ENCODE data around the gene RAB40B. TPM values are rescaled to one million over a fixed set of nuclear protein-coding genes. Genes with fewer than 3 reads are reported as not detected.
A peak's percentile ranks its signal among the peaks of the same experiment; 100 is the strongest.

The RAB40B gene
- total and polyA plus RNA-seq, 8 donors: 3.4 to 15.8 (median 6.5) TPM

DNA sequence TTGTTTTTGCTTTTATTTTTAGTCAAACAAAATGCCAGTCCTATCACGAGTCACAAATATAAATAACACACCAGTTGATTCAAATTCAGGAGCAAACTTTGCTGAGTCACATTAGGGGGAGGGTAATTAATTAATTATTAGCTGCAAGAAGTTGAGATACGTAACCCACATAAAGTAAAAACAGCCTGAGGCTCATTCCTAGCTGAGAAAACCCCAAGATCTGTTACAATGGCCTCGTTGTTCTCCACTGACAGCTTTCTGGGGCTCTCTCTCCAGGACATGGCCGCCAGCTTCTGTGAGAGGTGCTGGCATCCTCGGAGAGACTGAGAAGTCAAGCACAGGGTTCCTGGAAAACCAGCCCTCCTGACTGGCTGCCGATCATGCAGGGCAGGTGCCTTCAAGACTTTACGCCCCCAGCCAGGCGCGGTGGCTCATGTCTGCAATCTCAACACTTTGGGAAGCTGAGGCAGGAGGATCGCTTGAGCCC is 11.1 kb downstream of the RAB40B start:
- Histone ChIP-seq H3K4me1 (peaks cover 3 to 4% (median 3%) of the 10 kb centered on the region in 3 donors), H3K27ac (peak overlapping the region in 3 of 4 donors; percentile 10 to 72 (median 59)), H3K27me3 (no peaks in the 10 kb centered on the region), H3K9me3 (no peaks in the 10 kb centered on the region), H3K36me3 (no peaks in the 10 kb centered on the region), H3K4me3 (no peak overlapping the region)
- ATAC-seq (peak; percentile 19 to 70 (median 59)), DNase-seq (peak in 1 of 6 donors; percentile 32), FAIRE-seq (no peak)
- intact Hi-C loops (cut with DNase I): no loop called here
- WGBS, 2 donors: 52 to 57% methylated on average over 10 of the region's 10 CpGs
- TF ChIP-seq, protein P1, sequence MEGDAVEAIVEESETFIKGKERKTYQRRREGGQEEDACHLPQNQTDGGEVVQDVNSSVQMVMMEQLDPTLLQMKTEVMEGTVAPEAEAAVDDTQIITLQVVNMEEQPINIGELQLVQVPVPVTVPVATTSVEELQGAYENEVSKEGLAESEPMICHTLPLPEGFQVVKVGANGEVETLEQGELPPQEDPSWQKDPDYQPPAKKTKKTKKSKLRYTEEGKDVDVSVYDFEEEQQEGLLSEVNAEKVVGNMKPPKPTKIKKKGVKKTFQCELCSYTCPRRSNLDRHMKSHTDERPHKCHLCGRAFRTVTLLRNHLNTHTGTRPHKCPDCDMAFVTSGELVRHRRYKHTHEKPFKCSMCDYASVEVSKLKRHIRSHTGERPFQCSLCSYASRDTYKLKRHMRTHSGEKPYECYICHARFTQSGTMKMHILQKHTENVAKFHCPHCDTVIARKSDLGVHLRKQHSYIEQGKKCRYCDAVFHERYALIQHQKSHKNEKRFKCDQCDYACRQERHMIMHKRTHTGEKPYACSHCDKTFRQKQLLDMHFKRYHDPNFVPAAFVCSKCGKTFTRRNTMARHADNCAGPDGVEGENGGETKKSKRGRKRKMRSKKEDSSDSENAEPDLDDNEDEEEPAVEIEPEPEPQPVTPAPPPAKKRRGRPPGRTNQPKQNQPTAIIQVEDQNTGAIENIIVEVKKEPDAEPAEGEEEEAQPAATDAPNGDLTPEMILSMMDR (IDR thresholded peaks at IDR 0.05): no peak

DNA sequence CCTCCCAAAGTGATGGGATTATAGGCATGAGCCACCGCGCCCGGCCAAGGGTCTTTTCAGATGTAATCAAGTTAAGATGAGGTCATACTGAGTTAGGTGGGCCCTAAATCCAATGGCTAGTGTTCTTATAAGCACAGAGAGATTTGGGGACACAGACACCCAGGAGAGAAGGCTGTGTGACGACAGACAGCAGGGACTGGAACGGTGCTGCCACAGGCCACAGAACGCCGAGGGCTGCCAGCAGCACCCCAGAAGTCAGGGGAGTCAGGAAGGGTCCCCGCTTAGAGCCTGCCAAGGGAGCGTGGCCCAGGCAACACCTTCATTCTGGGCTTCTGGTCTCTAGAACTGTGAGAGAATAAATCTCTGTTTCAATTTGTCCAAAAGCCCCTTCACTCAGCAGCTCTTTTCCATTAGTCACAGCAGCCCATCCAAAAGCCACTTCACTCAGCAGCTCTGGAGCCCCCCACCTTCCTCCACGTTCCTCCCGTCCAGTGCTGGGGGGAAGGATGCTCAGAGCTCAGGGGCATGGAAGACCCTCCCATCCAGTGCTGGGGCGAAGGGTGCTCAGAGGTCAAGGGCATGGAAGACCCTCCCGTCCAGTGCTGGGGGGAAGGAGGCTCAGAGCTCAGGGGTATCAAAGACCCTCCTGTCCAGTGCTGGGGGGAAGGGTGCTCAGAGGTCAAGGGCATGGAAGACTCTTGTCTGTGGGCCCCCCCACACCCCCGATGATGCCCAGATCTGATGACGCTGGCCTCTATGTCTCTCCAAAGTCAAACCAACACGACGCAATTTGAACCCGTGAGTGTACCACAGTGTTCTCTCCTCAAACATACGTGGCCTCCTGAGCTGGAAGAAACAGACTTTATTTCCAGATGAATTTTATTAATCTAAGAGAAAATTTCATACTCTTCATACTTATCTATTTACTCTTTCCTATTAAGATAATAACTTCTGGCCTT is 11.9 kb downstream of the RAB40B start:
- Histone ChIP-seq H3K27ac (peak overlapping the region in 2 of 4 donors; percentile 59 to 72), H3K36me3 (no peaks in the 10 kb centered on the region), H3K9me3 (no peaks in the 10 kb centered on the region), H3K27me3 (no peaks in the 10 kb centered on the region), H3K4me3 (no peak overlapping the region), H3K4me1 (peaks cover 3 to 4% (median 3%) of the 10 kb centered on the region in 3 donors)
- TF ChIP-seq, protein P1 (IDR thresholded peaks at IDR 0.05): no peak
- FAIRE-seq: no peak
- intact Hi-C loops (cut with DNase I): no loop called here
- ATAC-seq: no peak
- 90 to 91% methylated on average over 19 of the region's 19 CpGs for WGBS, 2 donors
- peak in 1 of 6 donors; percentile 26 for DNase-seq

DNA sequence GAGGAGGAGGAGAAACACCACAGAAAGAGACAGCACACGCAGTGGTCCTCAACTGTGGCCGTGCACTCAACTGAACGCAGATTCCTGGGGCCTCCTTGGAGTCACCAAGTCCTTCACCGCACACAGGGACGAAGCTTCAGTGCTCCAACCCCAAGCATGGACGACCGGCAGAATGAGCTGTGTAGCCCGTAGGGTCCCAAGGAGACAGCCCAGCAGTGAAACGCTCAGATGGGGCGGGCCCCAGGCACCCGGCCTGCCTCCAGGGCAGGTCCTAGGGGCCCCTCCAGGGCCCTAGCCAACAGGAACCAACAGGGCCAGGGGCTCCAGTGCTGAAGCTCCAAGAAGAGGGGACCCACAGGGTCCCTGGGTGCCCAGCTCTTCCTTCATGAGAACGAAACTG is 13.2 kb downstream of the RAB40B start:
- intact Hi-C loops (cut with DNase I): no loop called here
- no peak for ATAC-seq
- FAIRE-seq: no peak
- TF ChIP-seq, protein P1 (IDR thresholded peaks at IDR 0.05): no peak
- H3K27me3 ChIP-seq: no peaks in the 10 kb centered on the region
- H3K9me3 ChIP-seq: no peaks in the 10 kb centered on the region
- WGBS, 2 donors: 94 to 95% methylated on average over 12 of the region's 12 CpGs
- H3K36me3 ChIP-seq: no peaks in the 10 kb centered on the region
- H3K27ac ChIP-seq: no peak overlapping the region
- peaks cover 3 to 4% (median 3%) of the 10 kb centered on the region in 3 donors for H3K4me1 ChIP-seq
- no peak overlapping the region for H3K4me3 ChIP-seq
- DNase-seq: peak in 1 of 6 donors; percentile 41

DNA sequence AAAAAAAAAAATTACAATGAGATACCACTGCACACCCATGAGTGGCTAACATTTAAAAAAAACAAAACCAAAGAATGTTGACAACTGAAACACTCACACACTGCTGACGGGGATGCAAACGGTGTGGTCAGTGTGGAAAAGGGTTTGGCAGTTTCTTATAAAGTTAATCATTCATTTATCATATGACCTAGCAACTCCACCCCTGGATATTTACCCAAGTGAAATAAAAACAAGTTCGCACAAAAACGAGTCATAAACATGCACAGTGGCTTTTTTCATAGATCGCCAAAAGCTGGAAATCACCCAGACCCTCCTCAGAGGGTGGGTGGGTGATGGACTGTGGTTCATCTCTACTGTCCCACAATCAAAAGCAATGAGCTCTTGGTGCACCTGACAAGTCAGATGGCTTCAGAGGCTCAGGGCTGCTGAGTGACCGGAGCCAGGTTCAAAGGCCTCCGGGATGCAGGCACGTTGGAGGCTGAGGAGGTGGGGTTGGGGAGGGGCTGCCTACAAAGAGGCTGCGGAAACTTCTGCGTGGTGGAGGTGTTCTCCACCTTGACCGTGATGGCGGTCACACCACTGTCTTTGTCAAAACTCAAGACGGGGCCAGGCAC is 14.2 kb downstream of the RAB40B start:
- DNase-seq (peak in 2 of 6 donors; percentile 25 to 36), ATAC-seq (peak; percentile 80 to 88 (median 83)), FAIRE-seq (peak; percentile 23)
- Histone ChIP-seq H3K4me3 (no peak overlapping the region), H3K4me1 (peaks cover 3 to 4% (median 3%) of the 10 kb centered on the region in 3 donors), H3K27me3 (no peaks in the 10 kb centered on the region), H3K36me3 (no peaks in the 10 kb centered on the region), H3K27ac (peak overlapping the region in 3 of 4 donors; percentile 44 to 70 (median 47)), H3K9me3 (no peaks in the 10 kb centered on the region)
- TF ChIP-seq, protein P1 (IDR thresholded peaks at IDR 0.05): no peak
- intact Hi-C loops (cut with DNase I): no loop called here
- 51 to 52% methylated on average over 13 of the region's 13 CpGs for WGBS, 2 donors
